ENCODE data around the gene SLC24A3.

GRCh38 chr20:19210391-19211155, 1.9 kb upstream of the SLC24A3 start:
- TF ChIP-seq POLR2A (IDR thresholded peaks at IDR 0.05) (no peak), CTCF (IDR thresholded peaks at IDR 0.05) (no peak), EP300 (IDR thresholded peaks at IDR 0.05) (no peak)
